Measurements from ENCODE around the gene ATP6V0B. TPM values are rescaled to one million over a fixed set of nuclear protein-coding genes. Genes with fewer than 3 reads are reported as not detected.
A peak's percentile ranks its signal among the peaks of the same experiment; 100 is the strongest.

Gene ATP6V0B
- polyA plus RNA-seq, 2 of the 4 experiments (the other 2 are of a cell fraction), result 97.0 to 101 TPM

GRCh38 chr1:43969746-43970466 lies 4.9 kb upstream of the ATP6V0B start, which contains the start of gene DPH2:
Gene DPH2 (plus strand): TSS chr1:43970010. CDS start chr1:43970176, 166 bp downstream.
- ChIA-PET POLR2A (interaction anchor here (0.7 kb wide), 1 partner anchor 16 kb away, joined by 3 read pairs; no protein-coding TSS in a partner anchor), CTCF (interaction anchor here (0.9 to 1.6 kb wide), 4 partner anchors 9 to 66 kb away, joined by 3 to 5 read pairs (median 4); no protein-coding TSS in a partner anchor)
- peak within 1 kb of the TSS; percentile 97 for H3K4me2 ChIP-seq
- no peaks in the 10 kb centered on the region for H3K9me3 ChIP-seq
- H3K4me1 ChIP-seq, result peaks cover 11% of the 10 kb centered on the region; the same call in 1 of the 3 replicates
- ATAC-seq, result peak; percentile 90 to 96
- peak within 1 kb of the TSS; percentile 85 for H3K4me3 ChIP-seq
- FAIRE-seq, result no peak
- peak within 1 kb of the TSS; percentile 80 to 92 for H3K27ac ChIP-seq
- WGBS (ENCODE audit: missing lambda C conversion rate), result 2% methylated on average over 32 of the region's 47 CpGs
- DNase-seq (ENCODE audit: low read depth in 1 of 2, low spot score in 1 of 2), result peak; percentile 95 to 98
- no peak for TF ChIP-seq HES2 (IDR thresholded peaks at IDR 0.05)
- no peak for TF ChIP-seq BHLHE40 (IDR thresholded peaks at IDR 0.05; ENCODE audit: low read depth, low read length)
- TF ChIP-seq MYC (IDR thresholded peaks at IDR 0.05; ENCODE audit: borderline replicate concordance, low read length), result peak; percentile 77; the same call in 1 of the 2 replicates
- peak in 1 of 2 experiments; percentile 54; a peak in 1 of 5 replicates for TF ChIP-seq JUN (IDR thresholded peaks at IDR 0.05)
- peak; percentile 95 for TF ChIP-seq MAX (IDR thresholded peaks at IDR 0.05)
- TF ChIP-seq USF2 (IDR thresholded peaks at IDR 0.05), result peak; percentile 59; the same call in 1 of the 2 replicates
- no peak for TF ChIP-seq HOXB5 (CRISPR knock-in tag; IDR thresholded peaks at IDR 0.05)
- peak; percentile 27; the same call in 1 of the 2 replicates for TF ChIP-seq POLR2A (IDR thresholded peaks at IDR 0.05; ENCODE audit: low read length)

- TF ChIP-seq ELK1 (IDR thresholded peaks at IDR 0.05; ENCODE audit: low read depth, low read length), result no peak
- TF ChIP-seq BCL3 (IDR thresholded peaks at IDR 0.05), result no peak
- TF ChIP-seq CEBPB (IDR thresholded peaks at IDR 0.05), result no peak
- TF ChIP-seq HOXA7 (CRISPR knock-in tag; IDR thresholded peaks at IDR 0.05), result no peak
- TF ChIP-seq CTCF (IDR thresholded peaks at IDR 0.05), result no peak
- TF ChIP-seq FOXS1 (CRISPR knock-in tag; IDR thresholded peaks at IDR 0.05), result no peak
- no peak for TF ChIP-seq JUNB (IDR thresholded peaks at IDR 0.05)
- no peak for TF ChIP-seq CHD2 (IDR thresholded peaks at IDR 0.05; ENCODE audit: low read length, partially characterized antibody)
- no peak for TF ChIP-seq ESRRA (IDR thresholded peaks at IDR 0.05; ENCODE audit: borderline replicate concordance, low read length)
- TF ChIP-seq MAX (IDR thresholded peaks at IDR 0.05), result no peak
- no peak for TF ChIP-seq FOSL2 (IDR thresholded peaks at IDR 0.05)
- TF ChIP-seq FOSL2 (CRISPR knock-in tag; IDR thresholded peaks at IDR 0.05), result no peak
- TF ChIP-seq HDAC2 (IDR thresholded peaks at IDR 0.05), result no peak
- TF ChIP-seq EP300 (IDR thresholded peaks at IDR 0.05), result no peak
- no peak for TF ChIP-seq TFCP2L1 (CRISPR knock-in tag; IDR thresholded peaks at IDR 0.05)
- no peak for TF ChIP-seq E2F6 (IDR thresholded peaks at IDR 0.05; ENCODE audit: borderline replicate concordance, low read depth)
- TF ChIP-seq TP53 (CRISPR knock-in tag; IDR thresholded peaks at IDR 0.05), result no peak
- DNase-seq (ENCODE audit: low read depth in 1 of 2, low spot score in 1 of 2) (no peak), ATAC-seq (no peak), FAIRE-seq (no peak)
- ChIA-PET CTCF (interaction anchor here (0.9 to 1.6 kb wide), 4 partner anchors 10 to 66 kb away, joined by 3 to 5 read pairs (median 4); no protein-coding TSS in a partner anchor), POLR2A (no interaction called here)
- peak overlapping the region; percentile 80 to 92 for H3K27ac ChIP-seq
- WGBS (ENCODE audit: missing lambda C conversion rate), result 44% methylated on average over 5 of the region's 5 CpGs
- H3K4me2 ChIP-seq, result peak overlapping the region; percentile 97
- no peaks in the 10 kb centered on the region for H3K9me3 ChIP-seq
- H3K4me1 ChIP-seq, result peaks cover 11% of the 10 kb centered on the region; the same call in 1 of the 3 replicates
- peak overlapping the region; percentile 85 for H3K4me3 ChIP-seq
These were observed 4.3 kb upstream of the ATP6V0B start for GRCh38 chr1:43970502-43970901.

Data from A549 (cell line).